Liver (tissue), 9 donors: ENCODE measurements around the gene CSPG4. TPM values are rescaled to one million over a fixed set of nuclear protein-coding genes. Genes with fewer than 3 reads are reported as not detected.
"Not testable (repeated sequence)": the region's sequence is repeated elsewhere in the genome, so short reads cannot be mapped to it uniquely, and the experiment has no call there.

Experiments used
- DNase-seq: peaks from one replicate; pipeline ENCODE4 v3.0.0-alpha.2; 2017; ENCODE audit warnings: low spot score
- H3K27ac ChIP-seq, 2 donors: one replicate each; pipeline ENCODE4 v1.7.0; 2013; ENCODE audit warnings: inconsistent platforms in 2 of 2, low read length in 2 of 2, control low read depth in 1 of 2, low read depth in 1 of 2, mild to moderate bottlenecking in 1 of 2
- H3K27me3 ChIP-seq, 4 donors: one replicate each; pipeline versions ENCODE4 v1.6.1 to v1.7.0; 2013; ENCODE audit warnings: low read length in 3 of 4, inconsistent platforms in 1 of 4, mild to moderate bottlenecking in 1 of 4, moderate library complexity in 1 of 4; ENCODE audit not compliant: control insufficient read depth in 4 of 4, insufficient read depth in 4 of 4
- H3K36me3 ChIP-seq, 4 donors: one replicate each; pipeline versions ENCODE4 v1.6.1 to v1.7.0; 2013; ENCODE audit warnings: low read length in 3 of 4, mild to moderate bottlenecking in 3 of 4, low read depth in 1 of 4, moderate library complexity in 1 of 4; ENCODE audit not compliant: control insufficient read depth in 4 of 4, insufficient read depth in 3 of 4
- H3K4me1 ChIP-seq, 4 donors: one replicate each; pipeline versions ENCODE4 v1.6.1 to v1.7.0; 2013; ENCODE audit warnings: low read length in 3 of 4, mild to moderate bottlenecking in 3 of 4, moderate library complexity in 1 of 4; ENCODE audit not compliant: control insufficient read depth in 4 of 4, insufficient read depth in 4 of 4
- H3K4me3 ChIP-seq, 3 donors: one replicate each; pipeline versions ENCODE4 v1.6.1 to v1.7.0; 2013; ENCODE audit warnings: low read length in 3 of 3, control low read depth in 1 of 3, low read depth in 1 of 3, mild to moderate bottlenecking in 1 of 3
- H3K9ac ChIP-seq, 2 donors: one replicate each; pipeline ENCODE4 v1.7.0; 2013; ENCODE audit warnings: low read length in 2 of 2, mild to moderate bottlenecking in 2 of 2, moderate library complexity in 2 of 2, control low read depth in 1 of 2, low read depth in 1 of 2
- H3K9me3 ChIP-seq, 4 donors: one replicate each; pipeline versions ENCODE4 v1.6.1 to v1.7.0; 2013; ENCODE audit warnings: low read length in 3 of 4; ENCODE audit not compliant: control insufficient read depth in 4 of 4
- FOXA2 ChIP-seq: IDR thresholded peaks from 2 replicates; pipeline ENCODE4 v1.6.1; 2016; ENCODE audit warnings: antibody characterized with exemption
- GABPA ChIP-seq, 2 donors: IDR thresholded peaks in 1 of 2; conservative IDR thresholded peaks in 1 of 2; 2 replicates each; pipeline ENCODE4 v1.6.1; 2016; ENCODE audit warnings: antibody characterized with exemption in 2 of 2, mild to moderate bottlenecking in 1 of 2, moderate library complexity in 1 of 2
- HNF4A ChIP-seq, 2 donors: conservative IDR thresholded peaks; 2 replicates each; pipeline ENCODE4 v1.6.1; 2016; ENCODE audit warnings: antibody characterized with exemption in 2 of 2, mild to moderate bottlenecking in 2 of 2
- HNF4G ChIP-seq: IDR thresholded peaks from 2 replicates; pipeline ENCODE4 v1.6.1; 2016; ENCODE audit warnings: antibody characterized with exemption
- JUND ChIP-seq, 2 donors: IDR thresholded peaks; 2 replicates each; pipeline ENCODE4 v1.6.1; 2016; ENCODE audit warnings: antibody characterized with exemption in 2 of 2
- NR2F2 ChIP-seq: IDR thresholded peaks from 2 replicates; pipeline ENCODE4 v1.6.1; 2016; ENCODE audit warnings: antibody characterized with exemption
- RXRA ChIP-seq, 2 donors: IDR thresholded peaks; 2 replicates each; pipeline ENCODE4 v1.6.1; 2017 to 2018; ENCODE audit warnings: antibody characterized with exemption in 2 of 2, mild to moderate bottlenecking in 1 of 2
- SP1 ChIP-seq: IDR thresholded peaks from 2 replicates; pipeline ENCODE4 v1.6.1; 2018; ENCODE audit warnings: antibody characterized with exemption, mild to moderate bottlenecking
- TAF1 ChIP-seq: conservative IDR thresholded peaks from 2 replicates; pipeline ENCODE4 v1.6.1; 2016; ENCODE audit warnings: antibody characterized with exemption, mild to moderate bottlenecking
- YY1 ChIP-seq: IDR thresholded peaks from 2 replicates; pipeline ENCODE4 v1.6.1; 2016; ENCODE audit warnings: antibody characterized with exemption, mild to moderate bottlenecking
- WGBS: extraction: QIAGEN DNeasy Blood & Tissue Kit; methylation state at CpG from one replicate; pipeline ENCODE4 v1.1.7; 2013; 5-methylcytosine and 5-hydroxymethylcytosine counted together
- polyA plus RNA-seq, 2 donors: library from polyadenylated mRNA; stranded (reverse) in 1 of 2; unstranded in 1 of 2; fragments of 200-250 nt in 1 of 2; fragments of >200 nt in 1 of 2; fragmentation: Nextera tagmentation in 1 of 2; extraction: Ambion mirVana in 1 of 2; gene quantifications; one replicate each; pipeline versions ENCODE4 v1.2.1 to v1.2.3, GENCODE V29; 2013 to 2015
- total RNA-seq, 2 donors: library from RNA; depleted of rRNA; stranded (reverse); fragments of >200 nt; gene quantifications; one replicate each; pipeline ENCODE4 v1.2.3, GENCODE V29; 2014
- TF ChIP-seq, protein P1 (sequence below): IDR thresholded peaks from 2 replicates; pipeline ENCODE4 v1.6.1; 2016; ENCODE audit warnings: antibody characterized with exemption
- TF ChIP-seq, protein P2 (sequence below): IDR thresholded peaks from 2 replicates; pipeline ENCODE4 v1.6.1; 2016; ENCODE audit warnings: antibody characterized with exemption, mild to moderate bottlenecking
- TF ChIP-seq, protein P3 (sequence below): IDR thresholded peaks from 2 replicates; pipeline ENCODE4 v1.6.1; 2016; ENCODE audit warnings: antibody characterized with exemption
- TF ChIP-seq, protein P4 (sequence below): fragments of 150-350 bp; IDR thresholded peaks from 2 replicates; pipeline ENCODE4 v1.5.1; 2017; ENCODE audit warnings: improper control_type of control experiment, low read depth, low read length; ENCODE audit not compliant: missing input control
- TF ChIP-seq, protein P5 (sequence below): IDR thresholded peaks from 2 replicates; pipeline ENCODE4 v1.6.1; 2016; ENCODE audit warnings: antibody characterized with exemption
- donor health status: healthy.
- donor health status: healthy.
- donor health status: healthy.
- donor health status: healthy.
- donor health status: healthy.

The CSPG4 gene
- total and polyA plus RNA-seq, 4 donors = 0.07 to 1.5 (median 0.76) TPM

DNA sequence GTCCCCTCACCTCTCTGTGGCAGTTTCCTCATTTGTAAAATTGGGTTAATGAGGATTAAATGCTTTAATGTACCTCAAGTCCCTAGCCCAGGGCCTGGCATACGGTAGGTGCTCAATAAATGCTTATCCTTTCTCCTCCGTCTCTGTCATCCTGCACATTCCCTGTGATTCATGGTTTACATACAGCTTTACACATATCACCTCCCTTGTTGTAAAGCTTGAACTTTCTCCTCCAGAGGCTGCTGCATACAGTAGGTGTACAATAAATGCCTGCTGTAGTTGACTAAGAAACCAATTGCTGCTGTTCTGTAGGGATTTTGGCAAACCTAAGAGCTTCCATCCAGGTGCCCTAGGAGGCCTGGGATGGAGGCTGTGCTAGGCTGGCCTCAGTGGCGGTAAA is 1.5 kb upstream of the CSPG4 start:
- H3K9me3 ChIP-seq = no peaks in the 10 kb centered on the region
- H3K36me3 ChIP-seq = no peaks in the 10 kb centered on the region
- H3K27ac ChIP-seq = no peak overlapping the region
- no peak for DNase-seq
- no peak overlapping the region for H3K9ac ChIP-seq
- H3K27me3 ChIP-seq = no peaks in the 10 kb centered on the region
- H3K4me3 ChIP-seq = no peak overlapping the region
- TF ChIP-seq, protein P1, sequence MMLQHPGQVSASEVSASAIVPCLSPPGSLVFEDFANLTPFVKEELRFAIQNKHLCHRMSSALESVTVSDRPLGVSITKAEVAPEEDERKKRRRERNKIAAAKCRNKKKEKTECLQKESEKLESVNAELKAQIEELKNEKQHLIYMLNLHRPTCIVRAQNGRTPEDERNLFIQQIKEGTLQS = no peak
- no peak for TF ChIP-seq FOXA2
- no peak for TF ChIP-seq TAF1
- TF ChIP-seq, protein P2, sequence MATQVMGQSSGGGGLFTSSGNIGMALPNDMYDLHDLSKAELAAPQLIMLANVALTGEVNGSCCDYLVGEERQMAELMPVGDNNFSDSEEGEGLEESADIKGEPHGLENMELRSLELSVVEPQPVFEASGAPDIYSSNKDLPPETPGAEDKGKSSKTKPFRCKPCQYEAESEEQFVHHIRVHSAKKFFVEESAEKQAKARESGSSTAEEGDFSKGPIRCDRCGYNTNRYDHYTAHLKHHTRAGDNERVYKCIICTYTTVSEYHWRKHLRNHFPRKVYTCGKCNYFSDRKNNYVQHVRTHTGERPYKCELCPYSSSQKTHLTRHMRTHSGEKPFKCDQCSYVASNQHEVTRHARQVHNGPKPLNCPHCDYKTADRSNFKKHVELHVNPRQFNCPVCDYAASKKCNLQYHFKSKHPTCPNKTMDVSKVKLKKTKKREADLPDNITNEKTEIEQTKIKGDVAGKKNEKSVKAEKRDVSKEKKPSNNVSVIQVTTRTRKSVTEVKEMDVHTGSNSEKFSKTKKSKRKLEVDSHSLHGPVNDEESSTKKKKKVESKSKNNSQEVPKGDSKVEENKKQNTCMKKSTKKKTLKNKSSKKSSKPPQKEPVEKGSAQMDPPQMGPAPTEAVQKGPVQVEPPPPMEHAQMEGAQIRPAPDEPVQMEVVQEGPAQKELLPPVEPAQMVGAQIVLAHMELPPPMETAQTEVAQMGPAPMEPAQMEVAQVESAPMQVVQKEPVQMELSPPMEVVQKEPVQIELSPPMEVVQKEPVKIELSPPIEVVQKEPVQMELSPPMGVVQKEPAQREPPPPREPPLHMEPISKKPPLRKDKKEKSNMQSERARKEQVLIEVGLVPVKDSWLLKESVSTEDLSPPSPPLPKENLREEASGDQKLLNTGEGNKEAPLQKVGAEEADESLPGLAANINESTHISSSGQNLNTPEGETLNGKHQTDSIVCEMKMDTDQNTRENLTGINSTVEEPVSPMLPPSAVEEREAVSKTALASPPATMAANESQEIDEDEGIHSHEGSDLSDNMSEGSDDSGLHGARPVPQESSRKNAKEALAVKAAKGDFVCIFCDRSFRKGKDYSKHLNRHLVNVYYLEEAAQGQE = no peak
- TF ChIP-seq GABPA (IDR thresholded peaks at IDR 0.05 in 1 of 2, conservative IDR thresholded peaks at IDR 0.05 in 1 of 2) = no peak
- no peak for TF ChIP-seq HNF4A (conservative IDR thresholded peaks at IDR 0.05)
- TF ChIP-seq, protein P3, sequence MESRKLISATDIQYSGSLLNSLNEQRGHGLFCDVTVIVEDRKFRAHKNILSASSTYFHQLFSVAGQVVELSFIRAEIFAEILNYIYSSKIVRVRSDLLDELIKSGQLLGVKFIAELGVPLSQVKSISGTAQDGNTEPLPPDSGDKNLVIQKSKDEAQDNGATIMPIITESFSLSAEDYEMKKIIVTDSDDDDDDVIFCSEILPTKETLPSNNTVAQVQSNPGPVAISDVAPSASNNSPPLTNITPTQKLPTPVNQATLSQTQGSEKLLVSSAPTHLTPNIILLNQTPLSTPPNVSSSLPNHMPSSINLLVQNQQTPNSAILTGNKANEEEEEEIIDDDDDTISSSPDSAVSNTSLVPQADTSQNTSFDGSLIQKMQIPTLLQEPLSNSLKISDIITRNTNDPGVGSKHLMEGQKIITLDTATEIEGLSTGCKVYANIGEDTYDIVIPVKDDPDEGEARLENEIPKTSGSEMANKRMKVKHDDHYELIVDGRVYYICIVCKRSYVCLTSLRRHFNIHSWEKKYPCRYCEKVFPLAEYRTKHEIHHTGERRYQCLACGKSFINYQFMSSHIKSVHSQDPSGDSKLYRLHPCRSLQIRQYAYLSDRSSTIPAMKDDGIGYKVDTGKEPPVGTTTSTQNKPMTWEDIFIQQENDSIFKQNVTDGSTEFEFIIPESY = no peak
- TF ChIP-seq YY1 = no peak
- TF ChIP-seq JUND (IDR thresholded peaks at IDR 0.05) = no peak
- no peak for TF ChIP-seq NR2F2
- no peak for TF ChIP-seq RXRA (IDR thresholded peaks at IDR 0.05)
- peaks cover 0 to 13% (median 4%) of the 10 kb centered on the region in 4 donors for H3K4me1 ChIP-seq
- 93% methylated on average over 3 of the region's 3 CpGs for WGBS

DNA sequence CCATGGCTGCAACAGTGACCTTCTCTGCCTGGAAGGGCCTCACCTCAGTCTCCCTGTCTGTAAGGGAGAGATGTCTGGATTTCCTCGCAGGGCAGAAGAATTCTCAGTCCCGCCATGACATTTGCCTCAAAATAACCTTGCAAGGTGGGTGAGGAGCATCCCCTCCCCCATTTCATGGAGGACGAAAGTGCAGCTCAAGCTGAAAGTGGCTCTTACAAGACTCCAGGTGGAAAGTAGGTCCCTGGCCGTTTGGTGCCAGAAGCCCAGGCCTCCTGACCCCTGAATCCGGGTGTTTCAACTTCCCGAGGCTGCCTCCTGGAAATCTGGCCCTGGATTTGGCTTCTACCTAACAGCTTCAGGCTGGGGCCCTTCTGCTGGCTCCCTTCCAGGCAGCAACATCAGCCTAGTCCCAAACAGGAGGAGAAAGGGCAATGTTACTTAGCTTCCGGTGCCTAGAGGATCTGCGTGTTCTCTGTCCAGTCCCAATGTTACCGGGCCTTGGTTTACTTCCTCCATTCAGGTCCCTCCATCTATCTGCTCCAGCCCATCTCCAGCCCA is 769 bp upstream of the CSPG4 start:
- Histone ChIP-seq H3K9me3 (no peaks in the 10 kb centered on the region), H3K9ac (no peak overlapping the region), H3K4me1 (peaks cover 0 to 13% (median 4%) of the 10 kb centered on the region in 4 donors), H3K27me3 (no peaks in the 10 kb centered on the region), H3K27ac (no peak overlapping the region), H3K4me3 (no peak overlapping the region), H3K36me3 (no peaks in the 10 kb centered on the region)
- DNase-seq = no peak
- 65% methylated on average over 9 of the region's 9 CpGs for WGBS
- TF ChIP-seq, protein P3 = no peak
- TF ChIP-seq HNF4A (conservative IDR thresholded peaks at IDR 0.05) (no peak), TAF1 (no peak), JUND (IDR thresholded peaks at IDR 0.05) (no peak), GABPA (IDR thresholded peaks at IDR 0.05 in 1 of 2, conservative IDR thresholded peaks at IDR 0.05 in 1 of 2) (no peak), SP1 (no peak), HNF4G (no peak)
- TF ChIP-seq, protein P4, sequence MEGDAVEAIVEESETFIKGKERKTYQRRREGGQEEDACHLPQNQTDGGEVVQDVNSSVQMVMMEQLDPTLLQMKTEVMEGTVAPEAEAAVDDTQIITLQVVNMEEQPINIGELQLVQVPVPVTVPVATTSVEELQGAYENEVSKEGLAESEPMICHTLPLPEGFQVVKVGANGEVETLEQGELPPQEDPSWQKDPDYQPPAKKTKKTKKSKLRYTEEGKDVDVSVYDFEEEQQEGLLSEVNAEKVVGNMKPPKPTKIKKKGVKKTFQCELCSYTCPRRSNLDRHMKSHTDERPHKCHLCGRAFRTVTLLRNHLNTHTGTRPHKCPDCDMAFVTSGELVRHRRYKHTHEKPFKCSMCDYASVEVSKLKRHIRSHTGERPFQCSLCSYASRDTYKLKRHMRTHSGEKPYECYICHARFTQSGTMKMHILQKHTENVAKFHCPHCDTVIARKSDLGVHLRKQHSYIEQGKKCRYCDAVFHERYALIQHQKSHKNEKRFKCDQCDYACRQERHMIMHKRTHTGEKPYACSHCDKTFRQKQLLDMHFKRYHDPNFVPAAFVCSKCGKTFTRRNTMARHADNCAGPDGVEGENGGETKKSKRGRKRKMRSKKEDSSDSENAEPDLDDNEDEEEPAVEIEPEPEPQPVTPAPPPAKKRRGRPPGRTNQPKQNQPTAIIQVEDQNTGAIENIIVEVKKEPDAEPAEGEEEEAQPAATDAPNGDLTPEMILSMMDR = no peak
- TF ChIP-seq, protein P5, sequence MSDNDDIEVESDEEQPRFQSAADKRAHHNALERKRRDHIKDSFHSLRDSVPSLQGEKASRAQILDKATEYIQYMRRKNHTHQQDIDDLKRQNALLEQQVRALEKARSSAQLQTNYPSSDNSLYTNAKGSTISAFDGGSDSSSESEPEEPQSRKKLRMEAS = no peak
- TF ChIP-seq, protein P1 = no peak

DNA sequence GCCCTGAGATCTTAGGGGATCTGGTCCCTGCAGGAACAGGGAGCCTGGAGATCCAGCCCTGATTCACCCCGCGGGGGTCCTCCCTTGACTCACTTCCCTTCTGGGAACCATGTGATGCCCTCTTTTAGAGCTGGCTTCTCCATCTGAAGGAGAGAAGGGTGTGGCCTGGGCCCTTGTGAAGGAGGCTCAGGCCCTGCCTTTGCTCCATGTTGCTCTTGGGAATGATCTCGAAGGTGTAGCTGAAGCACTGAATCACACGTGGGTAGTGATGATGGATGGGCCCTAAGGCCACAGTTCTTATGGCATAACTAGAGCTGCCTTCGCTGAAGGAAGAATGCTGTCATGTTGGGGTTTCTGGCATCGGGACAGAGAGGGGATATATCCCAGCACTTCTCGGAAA is 1.2 kb downstream of the CSPG4 start:
- not testable (repeated sequence) for H3K27ac ChIP-seq, DNase-seq, H3K36me3 ChIP-seq, H3K9ac ChIP-seq, H3K9me3 ChIP-seq, H3K4me3 ChIP-seq, H3K27me3 ChIP-seq
- WGBS = 86% methylated on average over 7 of the region's 7 CpGs
- peaks cover 0 to 13% (median 4%) of the 10 kb centered on the region in 4 donors for H3K4me1 ChIP-seq
